Left kidney (tissue), 2 donors: ENCODE data around the gene PDE3A. TPM values are rescaled to one million over a fixed set of nuclear protein-coding genes. Genes with fewer than 3 reads are reported as not detected.

ENCODE experiments used
- DNase-seq: peaks from one replicate; pipeline ENCODE4 v3.0.0-alpha.2; 2013
- polyA plus RNA-seq: library from polyadenylated mRNA; unstranded; fragments of 120-200 nt; gene quantifications from one replicate; pipeline ENCODE4 v1.2.1, GENCODE V29; 2013; ENCODE audit not compliant: insufficient read length

The PDE3A gene
- polyA plus RNA-seq, 1 donor: 26.8 TPM

- DNase-seq: no peak
Observed at GRCh38 chr12:20701106-20701505, 332.8 kb downstream of the PDE3A start.

DNA sequence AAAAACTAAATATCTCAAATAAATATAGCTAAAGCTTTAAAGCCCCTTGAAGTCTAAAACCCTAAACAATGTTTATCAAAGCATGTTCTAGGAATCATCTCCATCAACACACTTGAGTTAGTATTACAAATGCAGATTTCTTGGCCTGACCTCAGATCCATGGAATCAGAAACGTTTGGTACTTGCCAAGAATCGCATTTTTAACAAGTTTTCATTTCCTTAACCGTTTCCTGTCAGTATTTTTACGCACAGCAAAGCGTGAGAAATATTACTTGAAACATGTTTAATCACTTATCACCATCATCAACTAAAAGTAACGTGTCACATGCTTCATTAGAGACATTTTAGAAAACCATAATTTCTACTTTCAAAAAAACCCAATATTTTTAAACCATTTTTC is 336.5 kb downstream of the PDE3A start:
- no peak for DNase-seq

DNA sequence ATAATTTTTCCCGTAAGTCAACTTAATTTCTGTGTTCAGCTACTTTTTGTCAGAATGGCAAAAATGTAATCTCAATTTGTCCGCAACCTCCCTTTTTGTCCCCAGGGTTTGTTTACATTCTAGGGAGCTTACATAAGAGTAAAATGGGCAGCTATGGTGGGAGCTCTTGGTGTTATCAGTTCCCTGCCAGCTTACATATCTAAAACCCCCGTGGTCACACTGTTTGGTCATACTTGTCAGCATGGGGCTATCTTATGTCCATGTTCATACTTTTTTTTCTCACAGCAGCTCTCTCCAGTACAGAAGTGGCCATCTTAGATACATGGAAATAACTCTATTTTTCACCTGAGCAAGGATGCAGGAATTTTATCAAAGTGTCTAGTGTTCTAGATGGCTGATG is 343.5 kb downstream of the PDE3A start:
- no peak for DNase-seq

- peak; percentile 15 for DNase-seq
Observed at GRCh38 chr12:20716037-20716436, 347.7 kb downstream of the PDE3A start.

DNA sequence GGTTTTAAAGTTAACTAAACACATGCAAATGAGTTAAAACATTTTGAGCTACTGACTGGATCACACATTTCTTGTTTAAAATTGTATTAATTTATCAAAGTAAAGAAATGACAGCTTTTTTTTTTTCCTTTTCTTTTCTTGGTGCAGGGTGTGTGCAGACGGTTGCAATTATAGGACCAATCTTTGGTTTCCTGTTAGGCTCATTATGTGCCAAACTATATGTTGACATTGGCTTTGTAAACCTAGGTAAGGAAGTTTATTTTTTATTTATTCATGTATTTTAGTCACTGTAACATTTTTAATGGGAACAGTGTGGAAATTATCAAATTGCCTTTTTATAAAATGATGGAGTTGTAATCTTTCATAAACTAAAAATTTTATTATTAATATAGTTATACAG is 348.6 kb downstream of the PDE3A start:
- DNase-seq: no peak

DNA sequence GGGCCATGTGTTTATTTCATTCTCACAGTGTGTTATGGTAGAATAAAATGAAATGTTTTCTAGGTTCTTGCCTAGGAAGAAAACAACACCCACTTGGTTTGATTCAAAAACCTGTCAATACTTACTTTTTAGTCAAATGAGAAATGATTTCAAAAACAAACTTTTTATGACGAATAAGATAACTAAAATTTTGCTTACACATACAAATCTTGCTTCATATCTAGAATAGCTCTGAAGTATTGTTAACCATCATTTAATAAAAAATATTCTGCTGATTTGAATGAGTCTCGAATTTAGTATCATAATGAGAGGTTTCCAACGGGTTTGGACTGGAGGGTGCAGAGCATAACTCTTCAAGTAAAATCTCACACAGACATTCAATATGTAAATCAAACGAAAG is 350.0 kb downstream of the PDE3A start:
- DNase-seq: no peak

GRCh38 chr12:20722142-20722541 is 353.8 kb downstream of the PDE3A start:
- DNase-seq: no peak

DNA sequence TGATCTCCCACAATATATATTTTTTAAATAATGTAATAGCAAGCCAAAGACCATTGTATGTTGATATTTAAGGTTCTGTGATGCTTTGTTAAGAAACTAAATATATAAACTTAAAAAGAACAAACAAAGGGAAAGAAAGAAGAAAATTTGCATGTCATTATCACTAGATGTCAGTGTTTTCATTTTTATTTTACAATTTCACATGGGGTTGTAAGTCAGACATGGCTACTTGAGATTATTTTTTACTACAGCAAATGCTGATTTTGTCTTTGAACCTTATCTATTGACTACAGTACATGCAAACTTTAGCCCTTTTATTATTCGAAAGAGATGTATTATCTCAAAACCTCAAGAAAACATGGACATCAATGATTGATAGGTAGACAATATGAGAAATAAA is 362.9 kb downstream of the PDE3A start:
- no peak for DNase-seq
